Vagina (tissue), 2 donors: ENCODE results near the gene SACS. TPM values are rescaled to one million over a fixed set of nuclear protein-coding genes. Genes with fewer than 3 reads are reported as not detected.
A peak's percentile ranks its signal among the peaks of the same experiment; 100 is the strongest.

ENCODE experiments used
- DNase-seq, 2 donors: peaks; one replicate each; pipeline ENCODE4 v3.0.0-alpha.2; 2017; ENCODE audit errors: extremely low spot score in 2 of 2
- H3K27ac ChIP-seq: fragments of 200-600 bp; sonication (generic); one replicate; pipeline ENCODE4 v1.5.1; 2019
- H3K27me3 ChIP-seq: fragments of 200-600 bp; sonication (generic); one replicate; pipeline ENCODE4 v1.5.1; 2019
- H3K36me3 ChIP-seq, 2 donors: fragments of 200-600 bp; sonication (generic); one replicate each; pipeline ENCODE4 v1.5.1; 2017 to 2019
- H3K4me1 ChIP-seq: fragments of 200-600 bp; sonication (generic); one replicate; pipeline ENCODE4 v1.5.1; 2019
- H3K4me3 ChIP-seq, 2 donors: fragments of 200-600 bp; sonication (generic); 1 replicate in 1 of 2; 2 replicates in 1 of 2; pipeline ENCODE4 v1.5.1; 2016 to 2019
- H3K9me3 ChIP-seq: fragments of 200-600 bp; sonication (generic); one replicate; pipeline ENCODE4 v1.5.1; 2019
- POLR2A ChIP-seq, 2 donors: fragments of 450-650 bp; IDR thresholded peaks; one replicate each; pipeline ENCODE4 v1.6.1; 2017; ENCODE audit warnings: antibody characterized with exemption in 2 of 2, mild to moderate bottlenecking in 2 of 2, moderate library complexity in 2 of 2
- POLR2AphosphoS5 ChIP-seq, 2 donors: sonication (generic); formaldehyde crosslinking; IDR thresholded peaks; one replicate each; pipeline ENCODE4 v1.9.0; 2017; ENCODE audit warnings: antibody characterized with exemption in 2 of 2, mild to moderate bottlenecking in 2 of 2, low read depth in 1 of 2; ENCODE audit not compliant: insufficient read depth in 1 of 2
- intact Hi-C: fragments of 100-400 bp; cut with DNase I; formaldehyde crosslinking; loops from one replicate; pipeline ENCODE4 v1.15.1; 2023
- total RNA-seq: library from RNA; depleted of rRNA; stranded (reverse); fragments of >200 nt; gene quantifications from one replicate; pipeline ENCODE4 v1.2.3, GENCODE V29; 2016
- TF ChIP-seq, protein P1 (sequence below), 3 experiments: fragments of 450-650 bp in 2 of 3; fragments of 200-600 bp in 1 of 3; sonication (generic) in 1 of 3; IDR thresholded peaks; one replicate each; pipeline ENCODE4 v1.5.1; 2017 to 2019; ENCODE audit warnings: antibody characterized with exemption in 3 of 3, mild to moderate bottlenecking in 2 of 3, moderate library complexity in 2 of 3

The SACS gene
- total RNA-seq, 1 donor from 2014 or later = 24.8 TPM

DNA sequence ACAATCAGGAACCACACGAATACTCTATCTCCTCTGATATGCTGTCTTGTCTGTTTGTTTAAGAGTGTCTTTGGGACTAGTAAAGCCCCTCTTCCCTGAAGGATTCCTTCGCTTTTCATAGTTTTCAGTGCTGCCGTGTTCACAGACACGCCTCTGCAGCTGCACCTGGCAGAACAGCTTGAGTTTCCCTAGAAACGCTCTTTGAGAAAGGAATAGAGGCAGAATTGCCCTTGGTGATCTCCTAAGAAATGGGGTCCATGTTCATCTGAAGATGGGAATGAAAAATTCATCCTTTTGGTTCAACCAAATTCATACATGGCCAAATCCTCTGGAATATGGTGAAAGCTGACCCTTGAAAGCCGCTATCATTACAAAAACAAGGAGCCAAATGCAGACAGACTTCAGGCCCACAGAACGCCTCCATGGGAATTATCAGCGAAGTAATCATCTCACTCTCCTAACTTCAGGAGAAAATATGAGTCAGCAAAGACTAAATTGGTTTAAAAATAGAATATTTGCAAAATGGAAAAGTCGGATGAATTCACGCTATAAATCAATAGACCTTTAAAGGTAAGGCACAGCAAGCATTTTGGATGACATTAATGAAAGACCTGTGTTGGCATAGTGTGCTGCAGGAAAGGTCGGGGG, 5.5 kb downstream of the SACS start:
- Histone ChIP-seq H3K4me3 (peak overlapping the region in 1 of 2 donors; percentile 23), H3K36me3 (no peaks in the 10 kb centered on the region), H3K27ac (peak overlapping the region; percentile 34), H3K27me3 (no peaks in the 10 kb centered on the region), H3K4me1 (peaks cover 19% of the 10 kb centered on the region), H3K9me3 (no peaks in the 10 kb centered on the region)
- intact Hi-C loops = no loop called here
- no peak for TF ChIP-seq POLR2A (IDR thresholded peaks at IDR 0.05)
- TF ChIP-seq, protein P1, sequence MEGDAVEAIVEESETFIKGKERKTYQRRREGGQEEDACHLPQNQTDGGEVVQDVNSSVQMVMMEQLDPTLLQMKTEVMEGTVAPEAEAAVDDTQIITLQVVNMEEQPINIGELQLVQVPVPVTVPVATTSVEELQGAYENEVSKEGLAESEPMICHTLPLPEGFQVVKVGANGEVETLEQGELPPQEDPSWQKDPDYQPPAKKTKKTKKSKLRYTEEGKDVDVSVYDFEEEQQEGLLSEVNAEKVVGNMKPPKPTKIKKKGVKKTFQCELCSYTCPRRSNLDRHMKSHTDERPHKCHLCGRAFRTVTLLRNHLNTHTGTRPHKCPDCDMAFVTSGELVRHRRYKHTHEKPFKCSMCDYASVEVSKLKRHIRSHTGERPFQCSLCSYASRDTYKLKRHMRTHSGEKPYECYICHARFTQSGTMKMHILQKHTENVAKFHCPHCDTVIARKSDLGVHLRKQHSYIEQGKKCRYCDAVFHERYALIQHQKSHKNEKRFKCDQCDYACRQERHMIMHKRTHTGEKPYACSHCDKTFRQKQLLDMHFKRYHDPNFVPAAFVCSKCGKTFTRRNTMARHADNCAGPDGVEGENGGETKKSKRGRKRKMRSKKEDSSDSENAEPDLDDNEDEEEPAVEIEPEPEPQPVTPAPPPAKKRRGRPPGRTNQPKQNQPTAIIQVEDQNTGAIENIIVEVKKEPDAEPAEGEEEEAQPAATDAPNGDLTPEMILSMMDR (IDR thresholded peaks at IDR 0.05) = no peak
- TF ChIP-seq POLR2AphosphoS5 (IDR thresholded peaks at IDR 0.05; ENCODE audit: insufficient read depth in 1 of 2, low read depth in 1 of 2) = no peak
- DNase-seq = no peak

DNA sequence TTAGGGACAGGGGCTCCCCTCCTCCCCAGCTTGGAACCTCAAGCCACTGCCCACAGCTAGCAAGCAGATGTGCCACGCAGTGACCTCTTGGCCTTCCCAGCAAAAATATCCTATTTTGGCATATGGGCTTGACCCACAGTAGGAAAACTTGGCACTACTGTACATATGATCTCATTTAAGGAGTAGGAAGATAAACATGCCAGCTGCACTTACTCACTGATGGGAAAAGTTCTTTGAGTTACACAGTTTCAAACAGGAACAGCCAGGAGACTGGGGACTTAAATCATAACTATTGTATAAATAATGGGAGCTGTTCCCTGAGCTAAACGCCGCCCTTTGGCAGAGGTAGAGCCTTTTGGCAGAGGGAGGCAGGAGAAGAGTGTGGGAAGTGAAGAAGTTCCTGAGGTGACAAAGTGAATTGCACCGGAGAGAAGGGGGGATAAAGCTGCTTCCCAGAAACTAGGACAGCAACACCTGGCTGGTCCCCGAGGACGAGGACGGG, 6.1 kb downstream of the SACS start:
- TF ChIP-seq POLR2A (IDR thresholded peaks at IDR 0.05) (no peak), POLR2AphosphoS5 (IDR thresholded peaks at IDR 0.05; ENCODE audit: insufficient read depth in 1 of 2, low read depth in 1 of 2) (peak; percentile 32 to 80)
- DNase-seq = no peak
- H3K36me3 ChIP-seq = no peaks in the 10 kb centered on the region
- intact Hi-C loops = no loop called here
- peak overlapping the region; percentile 34 for H3K27ac ChIP-seq
- H3K27me3 ChIP-seq = no peaks in the 10 kb centered on the region
- peaks cover 19% of the 10 kb centered on the region for H3K4me1 ChIP-seq
- H3K9me3 ChIP-seq = no peaks in the 10 kb centered on the region
- H3K4me3 ChIP-seq = peak overlapping the region in 1 of 2 donors; percentile 23

DNA sequence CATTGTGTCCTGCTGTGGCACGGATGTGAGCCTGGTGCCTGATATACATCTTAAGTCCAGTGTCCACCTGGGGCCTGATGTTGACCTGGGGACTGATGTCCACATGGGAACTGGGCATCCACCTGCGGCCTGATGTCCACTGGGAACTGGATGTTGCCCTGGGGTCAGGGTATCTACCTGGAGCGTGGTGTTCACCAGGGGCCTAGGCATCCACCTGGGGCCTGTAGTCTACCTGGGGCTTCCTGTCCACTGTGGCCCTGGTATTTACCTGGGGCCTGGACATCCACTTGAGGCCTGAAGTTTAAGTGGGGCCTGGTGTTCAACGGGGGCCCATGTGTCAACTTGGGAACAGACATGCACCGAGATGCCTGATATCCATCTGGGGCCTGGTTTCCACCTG, 11.9 kb downstream of the SACS start:
- Histone ChIP-seq H3K4me3 (no peak overlapping the region), H3K27me3 (no peaks in the 10 kb centered on the region), H3K9me3 (no peaks in the 10 kb centered on the region), H3K36me3 (no peaks in the 10 kb centered on the region), H3K4me1 (peaks cover 1% of the 10 kb centered on the region), H3K27ac (no peak overlapping the region)
- DNase-seq = no peak
- intact Hi-C loops = no loop called here
- TF ChIP-seq, protein P1 (IDR thresholded peaks at IDR 0.05) = no peak
- TF ChIP-seq POLR2AphosphoS5 (IDR thresholded peaks at IDR 0.05; ENCODE audit: insufficient read depth in 1 of 2, low read depth in 1 of 2) (no peak), POLR2A (IDR thresholded peaks at IDR 0.05) (no peak)

DNA sequence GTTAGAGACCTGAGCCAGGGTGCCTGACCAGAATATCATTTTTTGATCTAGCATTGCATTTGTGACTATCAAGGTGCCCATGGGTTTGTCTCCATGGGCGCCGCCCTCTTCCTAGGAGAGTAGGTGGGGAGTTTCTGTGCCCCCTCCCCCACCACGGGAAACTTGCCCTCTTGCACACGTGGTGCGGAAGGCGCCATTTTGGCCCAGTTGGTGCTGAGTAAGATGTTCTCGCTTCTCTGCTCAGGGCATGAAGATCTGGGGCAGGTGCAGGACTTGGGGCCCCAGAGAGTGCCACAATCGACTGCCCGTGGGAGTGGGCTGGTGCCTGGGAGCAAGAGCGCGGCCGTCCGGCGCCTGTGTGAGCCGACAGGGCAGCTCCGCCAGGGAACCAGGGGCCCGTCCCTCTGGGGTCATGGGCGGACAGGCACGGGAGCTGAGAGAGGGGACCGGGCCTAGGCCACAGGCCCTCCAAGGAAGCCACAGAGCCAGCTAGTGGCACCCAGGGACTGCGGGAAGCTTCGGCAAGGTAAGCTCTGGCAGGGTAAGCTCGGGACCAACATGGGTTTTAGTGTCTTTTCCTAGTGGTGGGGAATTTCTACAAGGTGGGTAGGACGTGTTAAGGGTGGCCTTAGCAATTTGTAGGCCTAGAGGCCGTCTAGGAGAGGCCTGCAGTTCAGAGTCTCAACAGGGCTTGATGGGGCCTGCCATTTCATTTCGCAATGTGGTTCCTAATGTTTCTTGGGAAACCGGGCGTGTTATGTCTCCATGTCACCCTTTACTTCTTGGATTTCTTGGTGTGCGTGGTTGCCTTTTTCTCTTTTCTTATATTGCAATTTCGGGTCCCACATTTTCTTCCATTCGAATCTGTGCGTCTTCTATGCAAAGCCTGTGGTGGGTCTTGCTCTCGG, 14.5 kb downstream of the SACS start:
- no peaks in the 10 kb centered on the region for H3K27me3 ChIP-seq
- no peak for DNase-seq
- H3K27ac ChIP-seq = no peak overlapping the region
- TF ChIP-seq POLR2A (IDR thresholded peaks at IDR 0.05) (no peak), POLR2AphosphoS5 (IDR thresholded peaks at IDR 0.05; ENCODE audit: insufficient read depth in 1 of 2, low read depth in 1 of 2) (no peak)
- TF ChIP-seq, protein P1 (IDR thresholded peaks at IDR 0.05) = no peak
- H3K4me3 ChIP-seq = no peak overlapping the region
- intact Hi-C loops = no loop called here
- no peaks in the 10 kb centered on the region for H3K36me3 ChIP-seq
- H3K4me1 ChIP-seq = no peaks in the 10 kb centered on the region
- no peaks in the 10 kb centered on the region for H3K9me3 ChIP-seq

DNA sequence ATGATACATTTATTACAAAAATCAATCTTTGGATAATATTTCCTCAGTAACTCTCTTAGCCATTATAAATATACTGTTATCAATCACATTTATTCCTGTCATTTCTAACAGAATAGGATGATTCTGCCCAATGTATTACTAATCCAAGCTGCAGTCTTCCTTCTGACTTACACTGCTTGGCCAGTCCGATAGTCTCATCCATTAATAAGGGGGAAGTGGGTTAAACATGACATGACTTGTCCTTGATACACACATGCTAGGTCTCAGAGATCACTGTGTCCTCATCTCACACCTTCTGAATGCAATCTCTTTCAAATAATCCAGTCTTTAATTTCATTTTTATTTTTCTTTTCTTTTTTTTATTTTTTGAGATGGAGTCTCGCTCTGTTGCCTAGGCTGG, 18.8 kb downstream of the SACS start:
- H3K27ac ChIP-seq = no peak overlapping the region
- H3K4me3 ChIP-seq = no peak overlapping the region
- intact Hi-C loops = no loop called here
- H3K27me3 ChIP-seq = no peaks in the 10 kb centered on the region
- H3K4me1 ChIP-seq = no peaks in the 10 kb centered on the region
- H3K36me3 ChIP-seq = no peaks in the 10 kb centered on the region
- no peak for TF ChIP-seq POLR2A (IDR thresholded peaks at IDR 0.05)
- TF ChIP-seq, protein P1 (IDR thresholded peaks at IDR 0.05) = no peak
- no peak for TF ChIP-seq POLR2AphosphoS5 (IDR thresholded peaks at IDR 0.05; ENCODE audit: insufficient read depth in 1 of 2, low read depth in 1 of 2)
- no peaks in the 10 kb centered on the region for H3K9me3 ChIP-seq
- DNase-seq = no peak
